ENCODE data around the gene TYW1B.
"Not testable (repeated sequence)": the region's sequence is repeated elsewhere in the genome, so short reads cannot be mapped to it uniquely, and the experiment has no call there.

The TYW1B gene

GRCh38 chr7:72690177-72690576 lies 137.8 kb downstream of the TYW1B start:
- DNase-seq: not testable (repeated sequence)

DNA sequence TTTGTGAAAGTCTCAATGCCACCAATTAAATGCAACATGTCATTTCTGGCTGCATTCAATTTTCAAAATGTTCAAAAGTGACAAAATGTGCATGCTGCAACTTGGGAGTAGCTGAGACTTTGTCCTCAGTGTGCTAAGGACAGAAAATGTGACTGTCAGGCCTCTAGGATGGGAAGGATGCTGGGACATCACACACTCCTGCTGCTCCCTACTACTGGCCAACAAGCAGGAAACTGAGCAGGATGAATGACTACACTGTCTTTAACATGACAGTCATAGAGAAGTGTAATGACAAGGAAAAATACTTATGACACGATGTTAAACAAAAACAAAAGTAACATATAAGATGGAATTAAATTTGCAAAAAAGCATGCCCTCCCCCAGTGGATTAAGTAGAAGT lies 138.7 kb downstream of the TYW1B start:
- DNase-seq: not testable (repeated sequence)

- DNase-seq: not testable (repeated sequence)
These were observed 146.8 kb downstream of the TYW1B start for GRCh38 chr7:72681211-72681610.

- DNase-seq: not testable (repeated sequence)
These were observed 151.1 kb downstream of the TYW1B start for GRCh38 chr7:72676880-72677279.

GRCh38 chr7:72676086-72676690 lies 151.8 kb downstream of the TYW1B start:
- DNase-seq: not testable (repeated sequence)

DNA sequence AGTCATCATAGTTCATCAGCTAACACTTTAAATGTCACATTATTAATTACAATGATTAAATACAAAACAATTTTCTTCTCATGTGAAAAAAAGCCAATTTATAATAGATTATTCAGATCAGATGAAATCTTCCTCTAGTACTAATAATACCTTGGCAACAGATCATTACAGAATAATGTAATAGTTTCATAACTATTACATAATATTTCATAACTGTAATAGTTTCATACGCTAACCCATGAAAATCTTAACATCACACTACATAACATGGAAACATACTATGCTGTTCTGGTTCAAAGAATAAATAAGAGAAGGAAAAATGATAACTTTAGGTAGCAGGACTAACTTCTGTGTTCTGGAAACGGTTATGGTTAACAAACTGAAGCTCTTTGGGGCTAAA lies 152.3 kb downstream of the TYW1B start:
- not testable (repeated sequence) for DNase-seq

- DNase-seq: no peak
These were observed 153.6 kb downstream of the TYW1B start for GRCh38 chr7:72674394-72674793.

DNA sequence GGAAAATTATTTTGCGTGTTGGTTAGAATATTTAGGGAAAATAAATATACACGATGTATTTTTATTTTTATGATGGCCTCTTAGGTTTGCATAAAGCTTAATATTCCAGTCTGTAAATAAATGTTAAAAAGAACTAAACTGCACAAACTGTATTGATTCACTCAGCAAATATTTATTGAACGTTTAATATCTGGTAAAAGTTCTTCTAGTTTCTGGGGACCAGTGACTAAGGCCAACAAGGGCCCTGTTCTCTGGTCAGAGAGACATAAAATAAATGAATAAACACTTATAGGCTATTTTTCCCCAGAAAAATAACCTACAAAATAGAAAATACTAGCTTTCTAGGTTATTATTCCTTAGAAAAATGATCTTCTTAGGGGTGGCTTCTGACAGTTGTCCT lies 157.2 kb downstream of the TYW1B start:
- DNase-seq: not testable (repeated sequence)

DNA sequence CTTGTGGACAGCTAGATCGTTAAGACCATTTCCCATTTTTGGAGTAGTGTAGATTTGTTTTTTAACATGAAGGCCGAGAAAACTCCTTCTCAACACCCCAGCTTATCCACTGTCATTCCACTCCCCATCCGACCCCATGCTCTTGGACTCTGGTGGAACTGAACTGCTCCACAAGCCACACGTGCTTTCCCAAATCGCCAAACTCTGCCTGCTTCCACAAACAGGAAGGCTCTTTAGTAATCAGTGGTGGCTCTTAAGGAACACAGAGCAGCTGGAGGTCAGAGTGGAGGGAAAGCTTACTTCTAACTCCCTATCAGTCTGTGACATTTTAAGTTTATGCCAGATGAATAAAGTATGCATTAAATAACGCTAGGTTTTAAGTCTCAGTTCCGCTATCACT lies 159.6 kb downstream of the TYW1B start:
- not testable (repeated sequence) for DNase-seq

DNA sequence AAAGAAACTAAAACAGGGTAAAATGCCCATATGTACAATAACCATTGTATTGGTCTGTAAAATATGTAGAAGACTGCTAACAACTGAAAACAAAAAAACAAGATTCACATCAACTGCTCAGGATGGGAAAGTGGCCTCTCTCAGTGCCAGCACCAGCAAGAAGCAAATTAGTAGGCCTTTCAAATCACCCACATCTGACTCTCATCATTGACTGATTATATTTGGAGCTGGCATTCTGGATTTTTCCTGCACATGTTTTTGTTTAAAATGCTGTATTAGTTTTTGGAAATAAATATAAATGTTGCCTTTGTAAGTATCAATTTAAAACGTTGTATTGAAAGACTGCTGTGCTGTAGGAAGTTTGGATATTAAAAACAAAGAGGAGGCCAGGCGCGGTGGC lies 161.0 kb downstream of the TYW1B start:
- DNase-seq: not testable (repeated sequence)

DNA sequence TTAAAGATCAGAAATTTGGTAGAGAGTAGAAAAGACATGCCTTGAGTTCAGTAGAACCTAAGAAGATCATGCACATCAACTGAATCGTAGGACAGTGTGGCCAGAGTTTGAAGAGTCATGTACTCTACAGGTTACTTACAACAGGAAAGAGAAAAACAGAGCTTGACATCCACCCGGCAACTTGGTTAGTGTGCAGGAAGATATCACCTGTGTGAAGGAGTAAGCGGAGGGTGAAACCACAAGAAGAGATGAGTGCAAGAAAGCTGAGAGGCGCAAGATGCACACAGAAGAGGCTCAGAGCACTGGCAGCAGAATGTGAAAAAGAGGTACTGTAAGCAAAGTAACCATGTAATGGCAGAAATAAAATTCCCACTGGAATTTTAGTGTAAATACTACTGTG lies 179.4 kb downstream of the TYW1B start:
- DNase-seq: not testable (repeated sequence)

GRCh38 chr7:72643708-72644107 lies 184.3 kb downstream of the TYW1B start:
- not testable (repeated sequence) for DNase-seq

GRCh38 chr7:72641485-72642248 lies 186.3 kb downstream of the TYW1B start:
- not testable (repeated sequence) for DNase-seq

- DNase-seq: not testable (repeated sequence)
These were observed 187.3 kb downstream of the TYW1B start for GRCh38 chr7:72640740-72641139.

DNA sequence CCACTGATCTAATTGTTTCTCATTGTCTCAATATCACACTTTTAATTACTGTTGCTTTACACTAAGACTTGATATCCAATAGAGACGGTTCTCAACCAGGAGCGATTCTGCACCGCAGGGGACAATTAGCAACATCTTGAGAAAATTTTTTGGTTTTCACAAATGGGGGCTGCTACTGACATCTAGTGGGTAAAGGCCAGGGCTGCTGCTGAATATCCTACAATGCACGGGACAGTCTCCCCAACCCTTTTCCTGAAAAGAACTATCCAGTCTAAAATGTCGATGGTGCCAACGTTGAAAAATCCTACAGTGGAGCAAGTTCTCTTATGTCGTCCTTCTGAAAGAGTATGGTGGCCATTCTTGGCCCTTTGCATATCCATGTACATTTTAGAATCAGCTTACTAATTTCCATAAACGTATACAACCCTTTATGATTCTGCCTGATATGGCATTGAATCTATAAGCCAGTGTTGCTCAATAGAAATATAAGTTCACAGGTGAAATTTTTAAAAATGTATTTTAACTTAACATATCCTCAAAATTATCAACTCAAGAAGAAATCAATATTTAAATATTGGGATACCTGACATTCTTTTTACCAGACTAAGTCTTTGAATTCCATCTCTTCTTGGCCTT lies 192.6 kb downstream of the TYW1B start:
- not testable (repeated sequence) for DNase-seq

DNA sequence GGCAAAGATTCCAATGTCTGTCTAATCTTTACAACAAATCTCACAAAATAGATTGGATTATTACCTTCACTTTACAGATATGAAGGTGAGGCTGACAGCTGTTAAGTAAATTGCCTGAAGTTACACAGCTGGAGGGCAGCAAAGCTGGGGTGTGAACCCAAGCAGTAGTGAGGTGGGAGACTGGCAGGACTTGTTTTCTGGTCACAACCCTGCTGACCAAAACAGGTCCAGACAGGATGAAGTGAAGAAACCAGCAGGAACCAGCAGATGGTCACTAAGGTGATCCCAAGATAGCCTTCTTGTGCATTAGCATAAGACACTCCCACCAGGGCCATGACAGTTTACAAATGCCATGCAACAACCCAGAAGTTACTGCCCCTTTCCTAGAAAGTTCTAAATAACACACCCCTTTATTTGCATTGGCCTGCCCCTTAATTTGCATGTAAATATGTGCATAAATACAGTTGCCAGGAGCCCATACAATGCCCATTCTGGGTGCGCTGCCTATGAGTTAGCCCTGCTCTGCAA lies 195.2 kb downstream of the TYW1B start:
- not testable (repeated sequence) for DNase-seq

DNA sequence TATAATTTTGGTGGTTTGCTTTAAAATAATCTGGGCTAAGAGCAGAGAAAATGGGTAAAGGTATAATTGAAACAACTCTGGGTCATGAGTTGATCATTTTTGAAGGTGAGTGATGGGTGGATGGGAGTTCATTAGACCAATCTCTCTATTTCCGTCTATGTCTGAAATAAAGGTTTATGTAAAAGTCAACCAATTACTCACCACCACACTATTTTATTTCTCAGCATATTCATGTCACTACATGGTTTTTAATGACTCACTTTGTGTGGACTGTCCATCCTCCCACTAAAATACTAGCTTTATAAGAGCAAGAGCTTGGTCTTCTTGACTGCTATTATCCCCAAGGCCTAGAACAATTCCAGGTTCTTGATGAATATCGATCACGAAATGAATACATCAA lies 199.6 kb downstream of the TYW1B start:
- not testable (repeated sequence) for DNase-seq

- DNase-seq: not testable (repeated sequence)
These were observed 201.5 kb downstream of the TYW1B start for GRCh38 chr7:72626428-72627011.

DNA sequence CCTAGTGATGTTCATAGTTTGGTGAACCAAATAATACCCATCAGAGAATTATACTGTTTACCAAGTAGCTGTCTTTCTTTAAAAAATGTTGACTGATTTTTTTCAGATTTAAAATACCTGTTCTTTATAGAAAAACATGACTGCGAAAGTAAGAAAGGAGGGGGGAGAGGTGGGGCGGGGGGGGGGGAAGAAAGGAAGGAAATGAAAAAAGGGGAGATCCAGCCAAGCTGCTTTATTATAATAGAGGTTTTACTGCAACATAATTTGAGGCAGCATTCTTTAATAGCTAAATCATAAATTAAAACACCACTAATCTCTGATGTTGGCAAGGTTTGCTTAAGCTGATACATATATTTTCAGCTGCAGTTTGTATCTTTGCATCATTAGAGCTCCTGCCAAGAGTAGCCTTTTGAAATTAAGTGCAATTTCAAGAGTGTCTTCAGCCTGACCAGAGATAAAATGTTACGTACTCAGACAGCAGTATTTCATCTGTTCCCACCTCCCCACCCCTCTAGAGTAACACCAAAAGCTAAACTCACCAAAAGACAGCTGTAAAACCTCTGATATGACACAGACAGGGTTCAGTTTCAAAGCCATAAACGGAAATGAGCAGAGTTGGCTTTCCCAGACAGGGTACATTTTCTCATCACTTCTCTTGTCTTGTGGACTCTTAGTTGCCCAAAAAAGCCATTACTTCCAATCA lies 202.1 kb downstream of the TYW1B start:
- DNase-seq: not testable (repeated sequence)

- no peak for DNase-seq
These were observed 205.5 kb downstream of the TYW1B start for GRCh38 chr7:72622532-72622931.

DNA sequence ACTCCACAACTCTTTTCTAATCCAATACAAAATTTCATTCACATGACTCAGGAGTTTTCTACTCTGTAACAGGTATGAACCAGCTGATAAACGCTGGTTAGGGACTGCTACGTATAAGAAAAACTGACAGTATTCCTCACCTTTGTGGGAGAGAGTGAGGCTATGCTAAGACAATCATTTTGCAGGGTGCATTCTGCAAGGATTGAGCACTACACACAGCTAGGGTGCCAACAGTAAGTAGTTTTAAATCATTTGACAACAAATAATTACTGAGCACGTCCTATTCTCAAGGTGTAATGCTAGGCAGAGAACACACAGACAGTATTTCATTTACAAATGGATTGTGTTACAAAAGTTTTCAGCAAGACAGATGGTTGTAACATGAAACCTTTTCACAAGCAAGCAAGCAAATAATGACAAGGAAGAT lies 206.2 kb downstream of the TYW1B start:
- not testable (repeated sequence) for DNase-seq

DNA sequence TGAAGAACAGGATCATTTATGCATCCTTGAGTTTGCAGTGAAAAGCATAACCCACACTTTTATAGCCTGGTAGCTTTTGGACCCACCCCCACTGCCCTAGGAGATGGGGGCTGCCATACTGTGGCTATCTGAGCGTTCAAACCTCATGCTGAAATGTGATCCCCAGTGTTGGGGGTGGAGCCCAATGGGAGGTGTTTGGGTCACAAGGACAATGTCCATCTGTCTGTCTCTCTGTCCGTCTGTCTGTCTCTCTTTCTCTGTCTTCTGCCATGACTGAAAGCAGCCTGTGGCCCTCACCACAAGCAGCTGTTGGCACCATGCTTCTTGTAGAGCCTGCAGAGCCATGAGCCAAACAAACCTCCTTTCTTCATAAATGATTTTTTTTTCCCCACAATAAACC lies 207.1 kb downstream of the TYW1B start:
- not testable (repeated sequence) for DNase-seq

Data from left hindlimb (tissue), 1 donor.